Caco-2 (cell line): ENCODE results near the gene NACA2. TPM values are rescaled to one million over a fixed set of nuclear protein-coding genes. Genes with fewer than 3 reads are reported as not detected.

Source experiments
- Bru-seq: library from RNA; stranded (reverse); fragments of 400-500 nt; gene quantifications from one replicate; lab custom pipeline; 2021; lab: Mats Ljungman, UMichigan
- BruChase-seq, 2 experiments: library from RNA; stranded (reverse); fragments of 400-500 nt; gene quantifications; one replicate each; lab custom pipeline; 2021; lab: Mats Ljungman, UMichigan
- BruUV-seq: library from RNA; stranded (reverse); fragments of 400-500 nt; replicated peaks from 2 replicates; lab custom pipeline; 2021; lab: Mats Ljungman, UMichigan
- CTCF ChIA-PET: fragments of 300-600 bp; sonication (Branson Sonifier 250); formaldehyde crosslinking; loops from one replicate; lab custom pipeline; 2022; ENCODE audit warnings: antibody characterized with exemption; lab: Charles Lee
- POLR2A ChIA-PET: fragments of 300-600 bp; sonication (Branson Sonifier 250); formaldehyde crosslinking; loops from one replicate; lab custom pipeline; 2022; ENCODE audit warnings: antibody characterized with exemption; lab: Charles Lee
- DNase-seq, 2 experiments: peaks; one replicate each; pipeline versions ENCODE4 v3.0.0 to v3.0.0-alpha.2; 2020 to 2022
- H3K27me3 ChIP-seq: replicated peaks from 2 replicates; pipeline ENCODE4 v1.6.0; 2011; ENCODE audit warnings: low read length; ENCODE audit not compliant: control insufficient read depth, insufficient read depth
- H3K36me3 ChIP-seq: 2 replicates; pipeline ENCODE4 v1.5.1; 2011; ENCODE audit warnings: low read length; ENCODE audit not compliant: control insufficient read depth, insufficient read depth
- H3K4me1 ChIP-seq: fragments of 250-450 bp; sonication (Bioruptor Pico); 2 replicates; pipeline ENCODE4 v1.5.1; 2020; ENCODE audit warnings: mild to moderate bottlenecking
- H3K4me3 ChIP-seq: 2 replicates; pipeline ENCODE4 v1.5.1; 2011; ENCODE audit warnings: low read depth, mild to moderate bottlenecking, control low read depth, low read length
- H3K9me3 ChIP-seq: fragments of 250-450 bp; sonication (Bioruptor Pico); 2 replicates; pipeline ENCODE4 v1.5.1; 2020; ENCODE audit warnings: mild to moderate bottlenecking, moderate library complexity
- H3K27ac Mint-ChIP-seq: one replicate; pipeline ENCODE4 v1.8.0; 2022; ENCODE audit warnings: mixed read lengths; ENCODE audit not compliant: unreplicated experiment
- H3K27me3 Mint-ChIP-seq: one replicate; pipeline ENCODE4 v1.8.0; 2022; ENCODE audit warnings: mixed read lengths; ENCODE audit not compliant: insufficient read depth, unreplicated experiment
- H3K36me3 Mint-ChIP-seq: one replicate; pipeline ENCODE4 v1.8.0; 2022; ENCODE audit warnings: mild to moderate bottlenecking, mixed read lengths; ENCODE audit not compliant: insufficient read depth, unreplicated experiment
- H3K4me1 Mint-ChIP-seq: one replicate; pipeline ENCODE4 v1.8.0; 2022; ENCODE audit warnings: low read depth, mixed read lengths; ENCODE audit not compliant: unreplicated experiment
- H3K4me3 Mint-ChIP-seq: one replicate; pipeline ENCODE4 v1.8.0; 2022; ENCODE audit warnings: mild to moderate bottlenecking, moderate library complexity, mixed read lengths; ENCODE audit not compliant: unreplicated experiment
- H3K9me3 Mint-ChIP-seq: one replicate; pipeline ENCODE4 v1.8.0; 2022; ENCODE audit warnings: mixed read lengths; ENCODE audit not compliant: unreplicated experiment
- intact Hi-C: fragments of 100-400 bp; cut with micrococcal nuclease; formaldehyde crosslinking; loops from one replicate; pipeline ENCODE4 v1.10.0; 2022; ENCODE audit not compliant: unreplicated experiment
- long read RNA-seq: library from polyadenylated mRNA; stranded (forward); transcript quantifications from one replicate; pipeline ENCODE4 v2.0.0, GENCODE V29; 2022
- total RNA-seq: library from RNA; stranded (reverse); gene quantifications from 2 replicates; pipeline ENCODE4 v1.2.3, GENCODE V29; 2022
- TF ChIP-seq, protein P1 (sequence below), 2 experiments: fragments of 200-600 bp in 1 of 2; IDR thresholded peaks; 1 replicate in 1 of 2; 2 replicates in 1 of 2; pipeline versions ENCODE4 v1.5.1 to v1.8.0; 2011 to 2022; ENCODE audit warnings: antibody characterized with exemption in 1 of 2, control low read depth in 1 of 2, inconsistent platforms in 1 of 2, low read depth in 1 of 2, low read length in 1 of 2, mild to moderate bottlenecking in 1 of 2, moderate library complexity in 1 of 2; ENCODE audit not compliant: insufficient read depth in 1 of 2, severe bottlenecking in 1 of 2, unreplicated experiment in 1 of 2

Gene NACA2
- not detected in 2 replicates for total RNA-seq
- Bru-seq, nascent RNA: not detected
- BruChase-seq, experiment 1, labeled RNA remaining after a 2-hour chase: percentile 28 among the genes with signal in this experiment
- percentile 29 among the genes with signal in this experiment for BruChase-seq, experiment 2, labeled RNA remaining after a 6-hour chase
- long read RNA-seq: 0 reads

DNA sequence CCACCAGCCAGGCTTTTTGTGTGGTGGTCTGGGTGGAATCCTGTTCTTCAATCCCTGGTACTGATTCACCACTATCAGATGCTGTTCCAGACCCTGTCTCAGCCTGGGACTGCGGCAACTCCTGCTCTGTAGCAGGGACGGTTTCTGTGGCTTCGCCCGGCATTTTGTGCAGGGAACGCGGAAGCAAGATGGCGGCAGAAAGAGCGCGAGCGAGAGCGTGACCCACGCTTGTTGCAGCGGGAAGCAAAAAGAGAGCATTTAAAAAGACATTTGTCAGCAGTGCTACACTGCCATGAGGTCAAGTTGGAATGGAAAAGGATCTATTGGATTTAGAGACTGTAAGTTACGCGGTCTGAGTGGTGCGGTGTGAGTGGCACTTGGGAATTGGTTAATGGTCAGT lies at the start of gene NACA2:
Gene NACA2 (minus strand): TSS at position 202 of the 400 bp plus-strand sequence. CDS start 39 bp downstream, at position 163.
- ChIA-PET CTCF (no interaction called here), POLR2A (no interaction called here)
- intact Hi-C loops: no loop called here
- Mint-ChIP-seq H3K27me3 (peaks cover 2% of the 10 kb centered on the region), H3K9me3 (no peaks in the 10 kb centered on the region), H3K4me1 (no peaks in the 10 kb centered on the region), H3K36me3 (no peaks in the 10 kb centered on the region), H3K4me3 (no peak within 1 kb of the TSS), H3K27ac (no peak within 1 kb of the TSS)
- Histone ChIP-seq H3K9me3 (no peaks in the 10 kb centered on the region), H3K36me3 (no peaks in the 10 kb centered on the region), H3K4me3 (no peak within 1 kb of the TSS), H3K4me1 (no peaks in the 10 kb centered on the region), H3K27me3 (peaks cover 2% of the 10 kb centered on the region)
- TF ChIP-seq, protein P1, sequence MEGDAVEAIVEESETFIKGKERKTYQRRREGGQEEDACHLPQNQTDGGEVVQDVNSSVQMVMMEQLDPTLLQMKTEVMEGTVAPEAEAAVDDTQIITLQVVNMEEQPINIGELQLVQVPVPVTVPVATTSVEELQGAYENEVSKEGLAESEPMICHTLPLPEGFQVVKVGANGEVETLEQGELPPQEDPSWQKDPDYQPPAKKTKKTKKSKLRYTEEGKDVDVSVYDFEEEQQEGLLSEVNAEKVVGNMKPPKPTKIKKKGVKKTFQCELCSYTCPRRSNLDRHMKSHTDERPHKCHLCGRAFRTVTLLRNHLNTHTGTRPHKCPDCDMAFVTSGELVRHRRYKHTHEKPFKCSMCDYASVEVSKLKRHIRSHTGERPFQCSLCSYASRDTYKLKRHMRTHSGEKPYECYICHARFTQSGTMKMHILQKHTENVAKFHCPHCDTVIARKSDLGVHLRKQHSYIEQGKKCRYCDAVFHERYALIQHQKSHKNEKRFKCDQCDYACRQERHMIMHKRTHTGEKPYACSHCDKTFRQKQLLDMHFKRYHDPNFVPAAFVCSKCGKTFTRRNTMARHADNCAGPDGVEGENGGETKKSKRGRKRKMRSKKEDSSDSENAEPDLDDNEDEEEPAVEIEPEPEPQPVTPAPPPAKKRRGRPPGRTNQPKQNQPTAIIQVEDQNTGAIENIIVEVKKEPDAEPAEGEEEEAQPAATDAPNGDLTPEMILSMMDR (IDR thresholded peaks at IDR 0.05; ENCODE audit: insufficient read depth in 1 of 2, low read depth in 1 of 2, low read length in 1 of 2, severe bottlenecking in 1 of 2, unreplicated experiment in 1 of 2): no peak
- BruUV-seq: no TSS peak
- no peak for DNase-seq

DNA sequence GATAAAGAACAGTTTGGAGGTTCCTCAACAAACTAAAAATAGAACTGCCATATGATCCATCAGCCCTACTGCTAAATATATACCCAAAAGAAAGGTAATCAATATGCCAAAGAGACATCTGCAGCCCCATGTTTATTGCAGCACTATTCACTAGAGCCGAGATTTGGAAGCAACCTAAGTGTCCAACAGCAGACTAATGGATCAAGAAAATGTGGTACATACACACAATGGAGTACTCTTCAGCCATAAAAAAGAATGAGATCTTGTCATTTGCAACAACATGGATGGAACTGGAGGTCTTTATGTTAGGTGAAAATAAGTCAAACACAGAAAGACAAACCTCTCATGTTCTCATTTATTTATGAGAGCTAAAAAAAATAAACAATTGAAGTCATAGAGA lies 48.8 kb upstream of the NACA2 start:
- DNase-seq: no peak
- H3K36me3 Mint-ChIP-seq: no peaks in the 10 kb centered on the region
- BruUV-seq: no TSS peak
- no peaks in the 10 kb centered on the region for H3K9me3 Mint-ChIP-seq
- no peak overlapping the region for H3K4me3 ChIP-seq
- POLR2A ChIA-PET: no interaction called here
- CTCF ChIA-PET: no interaction called here
- no peak overlapping the region for H3K27ac Mint-ChIP-seq
- no peaks in the 10 kb centered on the region for H3K4me1 Mint-ChIP-seq
- no peaks in the 10 kb centered on the region for H3K4me1 ChIP-seq
- intact Hi-C loops: loop anchor here (5.0 kb wide), 1 partner anchor 287 kb away; the partner anchor contains the start of gene INTS2
- H3K4me3 Mint-ChIP-seq: no peak overlapping the region
- no peaks in the 10 kb centered on the region for H3K9me3 ChIP-seq
- H3K27me3 ChIP-seq: no peaks in the 10 kb centered on the region
- no peaks in the 10 kb centered on the region for H3K36me3 ChIP-seq
- peaks cover 23% of the 10 kb centered on the region for H3K27me3 Mint-ChIP-seq
- TF ChIP-seq, protein P1 (IDR thresholded peaks at IDR 0.05; ENCODE audit: insufficient read depth in 1 of 2, low read depth in 1 of 2, low read length in 1 of 2, severe bottlenecking in 1 of 2, unreplicated experiment in 1 of 2): no peak

DNA sequence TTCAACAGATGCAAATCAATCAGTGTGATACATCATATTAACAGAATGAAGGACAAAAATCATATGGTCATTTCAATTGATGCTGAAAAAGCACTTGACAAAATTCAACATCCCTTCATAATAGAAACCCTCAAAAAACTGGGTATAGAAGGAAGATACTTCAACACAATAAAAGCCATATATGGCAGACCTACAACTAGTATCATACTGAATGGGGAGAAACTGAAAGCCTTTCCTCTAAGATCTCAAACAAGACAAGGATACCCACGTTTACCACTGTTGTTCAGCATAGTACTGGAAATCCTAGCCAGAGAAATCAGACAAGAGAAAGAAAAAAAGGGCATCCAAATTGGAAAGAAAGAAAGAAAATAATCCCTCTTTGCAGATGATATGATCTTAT lies 47.1 kb upstream of the NACA2 start:
- Mint-ChIP-seq H3K27ac (no peak overlapping the region), H3K4me3 (no peak overlapping the region), H3K27me3 (peaks cover 21% of the 10 kb centered on the region), H3K36me3 (no peaks in the 10 kb centered on the region), H3K9me3 (no peaks in the 10 kb centered on the region), H3K4me1 (no peaks in the 10 kb centered on the region)
- Histone ChIP-seq H3K4me1 (no peaks in the 10 kb centered on the region), H3K9me3 (no peaks in the 10 kb centered on the region), H3K27me3 (no peaks in the 10 kb centered on the region), H3K36me3 (no peaks in the 10 kb centered on the region), H3K4me3 (no peak overlapping the region)
- ChIA-PET POLR2A (no interaction called here), CTCF (interaction anchor here (0.6 kb wide), 1 partner anchor 453 kb away, joined by 3 read pairs; no protein-coding TSS in a partner anchor)
- no peak for DNase-seq
- BruUV-seq: no TSS peak
- intact Hi-C loops: loop anchor here (5.0 kb wide), 1 partner anchor 289 kb away; the partner anchor contains the start of gene INTS2
- TF ChIP-seq, protein P1 (IDR thresholded peaks at IDR 0.05; ENCODE audit: insufficient read depth in 1 of 2, low read depth in 1 of 2, low read length in 1 of 2, severe bottlenecking in 1 of 2, unreplicated experiment in 1 of 2): no peak
